Measurements from ENCODE around the gene ZSCAN26. TPM values are rescaled to one million over a fixed set of nuclear protein-coding genes. Genes with fewer than 3 reads are reported as not detected.
A peak's percentile ranks its signal among the peaks of the same experiment; 100 is the strongest.

ZSCAN26 gene
- total and polyA plus RNA-seq, 7 donors = 2.8 to 29.4 (median 25.5) TPM

DNA sequence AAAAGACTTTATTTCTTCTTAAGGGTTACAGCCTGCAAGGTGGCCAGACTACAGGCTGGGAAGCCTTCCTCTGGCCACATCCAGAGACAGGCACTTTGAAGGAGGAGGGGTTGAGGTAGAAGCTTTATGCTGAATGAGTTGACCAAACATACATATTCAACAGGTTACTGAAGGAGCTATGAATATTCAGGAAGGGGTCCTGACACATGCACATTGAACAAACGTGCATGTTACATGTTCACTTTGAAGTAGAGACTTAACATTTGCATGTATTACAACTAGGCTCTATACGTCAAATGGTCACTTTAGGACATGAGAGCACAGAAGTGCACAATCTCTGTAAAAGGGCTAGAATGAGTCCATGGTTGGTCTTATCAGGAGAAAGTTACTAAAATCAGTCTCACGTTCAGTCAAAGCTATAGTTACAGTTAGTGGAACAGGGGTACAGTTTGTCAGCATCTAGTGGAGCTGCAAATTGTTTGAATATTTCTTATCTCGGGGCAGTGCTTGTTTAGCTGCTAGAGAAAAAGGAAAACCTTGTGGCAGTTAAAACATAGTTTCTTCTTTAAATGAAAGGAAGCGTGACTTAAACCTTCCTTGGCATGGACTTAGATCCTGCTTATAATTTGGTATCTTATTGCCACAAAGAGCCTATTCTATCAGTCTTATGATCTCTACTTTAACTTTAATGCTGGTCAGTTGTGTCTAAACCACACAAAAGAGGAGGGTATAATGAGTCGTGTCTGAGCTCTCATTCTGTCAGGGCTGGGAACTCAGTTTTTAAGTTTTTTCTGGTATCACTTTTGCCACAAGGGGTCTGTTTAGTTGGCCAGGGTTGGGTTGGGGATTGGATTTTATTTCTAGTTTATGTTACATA lies 46.4 kb upstream of the ZSCAN26 start:
- intact Hi-C loops (cut with DNase I) = loop anchor here (10.0 kb wide), 2 partner anchors 134 to 764 kb away; no protein-coding TSS in a partner anchor
- Histone ChIP-seq H3K4me3 (no peak overlapping the region), H3K27ac (no peak overlapping the region), H3K9me3 (no peaks in the 10 kb centered on the region), H3K36me3 (no peaks in the 10 kb centered on the region), H3K4me1 (peaks cover 0 to 22% (median 10%) of the 10 kb centered on the region in 4 donors), H3K27me3 (peaks cover 0 to 11% (median 6%) of the 10 kb centered on the region in 3 donors)
- DNase-seq = no peak
- TF ChIP-seq, protein P1, sequence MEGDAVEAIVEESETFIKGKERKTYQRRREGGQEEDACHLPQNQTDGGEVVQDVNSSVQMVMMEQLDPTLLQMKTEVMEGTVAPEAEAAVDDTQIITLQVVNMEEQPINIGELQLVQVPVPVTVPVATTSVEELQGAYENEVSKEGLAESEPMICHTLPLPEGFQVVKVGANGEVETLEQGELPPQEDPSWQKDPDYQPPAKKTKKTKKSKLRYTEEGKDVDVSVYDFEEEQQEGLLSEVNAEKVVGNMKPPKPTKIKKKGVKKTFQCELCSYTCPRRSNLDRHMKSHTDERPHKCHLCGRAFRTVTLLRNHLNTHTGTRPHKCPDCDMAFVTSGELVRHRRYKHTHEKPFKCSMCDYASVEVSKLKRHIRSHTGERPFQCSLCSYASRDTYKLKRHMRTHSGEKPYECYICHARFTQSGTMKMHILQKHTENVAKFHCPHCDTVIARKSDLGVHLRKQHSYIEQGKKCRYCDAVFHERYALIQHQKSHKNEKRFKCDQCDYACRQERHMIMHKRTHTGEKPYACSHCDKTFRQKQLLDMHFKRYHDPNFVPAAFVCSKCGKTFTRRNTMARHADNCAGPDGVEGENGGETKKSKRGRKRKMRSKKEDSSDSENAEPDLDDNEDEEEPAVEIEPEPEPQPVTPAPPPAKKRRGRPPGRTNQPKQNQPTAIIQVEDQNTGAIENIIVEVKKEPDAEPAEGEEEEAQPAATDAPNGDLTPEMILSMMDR (IDR thresholded peaks at IDR 0.05) = no peak
- TF ChIP-seq POLR2A (IDR thresholded peaks at IDR 0.05) = no peak
- TF ChIP-seq POLR2AphosphoS5 (IDR thresholded peaks at IDR 0.05) = no peak
- TF ChIP-seq EP300 (IDR thresholded peaks at IDR 0.05) = no peak
- 42 to 45% methylated on average over 6 of the region's 6 CpGs for WGBS, 2 donors

DNA sequence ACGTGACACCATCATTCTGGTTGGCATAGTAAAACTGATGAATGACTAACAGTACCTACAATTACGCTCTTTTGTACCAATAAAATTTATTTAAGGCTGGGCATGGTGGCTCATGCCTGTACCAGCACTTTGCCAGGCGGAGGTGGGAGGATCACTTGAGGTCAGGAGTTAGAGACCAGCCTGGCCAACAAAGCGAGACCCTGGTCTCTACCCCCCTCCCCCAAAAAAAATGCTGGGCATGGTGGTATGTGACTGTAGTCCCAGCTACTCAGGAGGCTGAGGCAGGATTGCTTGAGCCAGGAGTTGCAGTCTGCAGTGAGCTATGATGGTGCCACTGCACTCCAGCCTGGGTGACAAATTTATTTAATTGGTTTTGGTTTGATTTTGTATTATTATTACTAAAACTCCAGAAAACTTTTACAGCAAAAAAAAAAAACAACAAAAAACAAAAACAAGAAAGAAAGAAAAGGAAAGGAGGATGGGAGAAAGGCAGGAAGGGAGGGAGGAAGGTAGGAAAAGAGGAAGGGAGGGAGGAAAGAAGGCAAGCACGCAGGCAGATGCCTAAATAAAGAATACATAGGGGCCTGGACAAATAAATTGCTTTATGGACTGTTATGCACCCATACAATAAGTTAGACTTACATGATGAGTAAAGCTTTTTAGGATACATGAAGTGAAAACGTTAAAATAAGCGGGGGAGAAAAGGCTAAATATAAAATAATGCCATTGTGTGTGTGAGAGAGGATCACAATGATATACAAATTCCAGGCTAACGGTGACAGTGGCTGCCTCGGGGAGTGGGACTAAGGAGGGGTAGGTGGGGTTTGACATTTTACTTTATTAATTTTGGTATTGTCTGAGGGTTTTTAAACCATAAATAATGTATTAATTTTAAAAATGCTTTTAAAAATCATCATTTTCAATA lies 42.5 kb upstream of the ZSCAN26 start:
- Histone ChIP-seq H3K27me3 (no peaks in the 10 kb centered on the region), H3K27ac (peak overlapping the region; percentile 81 to 87 (median 86)), H3K9me3 (no peaks in the 10 kb centered on the region), H3K4me3 (peak overlapping the region; percentile 67 to 78 (median 71)), H3K36me3 (peaks cover 0 to 25% (median 19%) of the 10 kb centered on the region in 4 donors), H3K4me1 (peaks cover 0 to 22% (median 8%) of the 10 kb centered on the region in 4 donors)
- DNase-seq = no peak
- TF ChIP-seq EP300 (IDR thresholded peaks at IDR 0.05) = no peak
- TF ChIP-seq POLR2AphosphoS5 (IDR thresholded peaks at IDR 0.05) = no peak
- TF ChIP-seq, protein P1 (IDR thresholded peaks at IDR 0.05) = no peak
- no peak for TF ChIP-seq POLR2A (IDR thresholded peaks at IDR 0.05)
- intact Hi-C loops (cut with DNase I) = loop anchor here (10.0 kb wide), 2 partner anchors 130 to 760 kb away; no protein-coding TSS in a partner anchor
- 53 to 54% methylated on average over 9 of the region's 9 CpGs for WGBS, 2 donors

DNA sequence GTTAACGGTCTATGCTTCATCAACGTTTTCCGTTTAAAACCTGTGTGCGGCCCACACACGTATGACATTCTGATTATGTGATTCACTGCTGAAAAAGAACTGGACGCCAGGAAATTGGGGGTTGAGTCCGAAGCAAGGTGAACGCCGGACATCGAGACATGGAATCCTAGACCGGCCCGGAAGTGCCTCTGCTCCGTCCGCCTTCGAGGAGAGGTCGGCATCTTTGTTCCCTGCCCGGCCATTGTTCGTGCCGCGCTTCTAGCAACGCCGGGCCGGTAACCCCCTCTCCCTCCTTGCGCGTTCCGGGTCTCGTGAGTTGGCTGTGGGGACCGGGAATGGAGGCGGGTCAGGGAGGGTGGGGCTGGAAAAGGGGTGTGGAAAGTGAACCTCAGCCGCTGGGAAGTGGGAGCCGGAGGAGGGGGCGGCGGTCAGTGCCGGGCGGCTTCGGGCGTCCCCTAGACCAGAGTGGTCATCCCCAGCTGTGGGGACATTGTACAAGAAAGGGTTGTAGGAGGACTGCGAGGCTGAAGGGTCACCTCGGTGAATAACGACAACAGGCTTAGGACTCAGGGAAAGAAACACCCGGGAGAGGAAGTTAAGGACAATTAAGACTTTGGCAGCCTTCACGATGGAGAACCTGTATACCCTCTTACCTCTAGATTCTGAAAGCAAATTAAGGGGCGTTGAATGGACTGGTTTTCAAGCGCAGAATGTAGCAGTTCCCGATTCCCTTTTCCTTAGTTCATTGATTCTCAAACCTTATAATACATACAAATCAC lies 41.7 kb upstream of the ZSCAN26 start, which contains the start of gene ZSCAN9:
Gene ZSCAN9, plus strand, starts transcription at position 220 of the 779 bp plus-strand sequence. CDS start 1,810 bp downstream, outside the sequence.
- 1% methylated on average over 45 of the region's 45 CpGs for WGBS, 2 donors
- Histone ChIP-seq H3K4me3 (peak within 1 kb of the TSS; percentile 67 to 78 (median 71)), H3K4me1 (peaks cover 0 to 21% (median 8%) of the 10 kb centered on the region in 4 donors), H3K9me3 (no peaks in the 10 kb centered on the region), H3K27me3 (no peaks in the 10 kb centered on the region), H3K27ac (peak within 1 kb of the TSS; percentile 81 to 87 (median 86)), H3K36me3 (peaks cover 0 to 34% (median 23%) of the 10 kb centered on the region in 4 donors)
- peak; percentile 93 for DNase-seq
- TF ChIP-seq EP300 (IDR thresholded peaks at IDR 0.05) (peak in 1 of 4 donors; percentile 11), POLR2A (IDR thresholded peaks at IDR 0.05) (no peak), POLR2AphosphoS5 (IDR thresholded peaks at IDR 0.05) (peak in 3 of 4 donors; percentile 51 to 67 (median 64))
- TF ChIP-seq, protein P1 (IDR thresholded peaks at IDR 0.05) = no peak
- intact Hi-C loops (cut with DNase I) = loop anchor here (10.0 kb wide), 2 partner anchors 130 to 760 kb away; no protein-coding TSS in a partner anchor

DNA sequence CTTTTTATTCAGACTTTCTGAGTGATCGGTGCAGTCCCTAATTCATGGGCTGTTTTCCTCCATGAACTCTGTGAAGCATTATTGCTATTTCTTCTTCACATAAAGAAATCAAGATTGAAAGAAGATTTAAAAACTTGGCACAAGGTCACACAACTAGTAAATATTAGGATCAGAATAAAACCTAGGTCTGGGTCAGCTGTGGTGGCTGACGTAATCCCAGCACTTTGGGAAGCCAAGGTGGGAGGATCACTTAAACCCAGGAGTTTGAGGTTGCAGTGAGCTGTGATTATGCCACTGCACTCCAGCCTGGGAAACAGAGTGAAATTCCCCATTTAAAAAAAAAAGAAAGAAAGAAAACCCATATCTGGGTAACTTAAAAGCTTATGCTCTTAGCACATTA lies 40.5 kb upstream of the ZSCAN26 start:
- intact Hi-C loops (cut with DNase I) = loop anchor here (10.0 kb wide), 2 partner anchors 128 to 758 kb away; no protein-coding TSS in a partner anchor

More for the DNA sequence above, 40.5 kb upstream of the ZSCAN26 start:
- H3K36me3 ChIP-seq = peaks cover 0 to 46% (median 28%) of the 10 kb centered on the region in 4 donors
- WGBS, 2 donors = 92 to 93% methylated on average over 2 of the region's 2 CpGs
- no peak overlapping the region for H3K4me3 ChIP-seq
- H3K27ac ChIP-seq = peak overlapping the region in 2 of 4 donors; percentile 81 to 87
- TF ChIP-seq POLR2AphosphoS5 (IDR thresholded peaks at IDR 0.05) (no peak), EP300 (IDR thresholded peaks at IDR 0.05) (no peak), POLR2A (IDR thresholded peaks at IDR 0.05) (no peak)
- TF ChIP-seq, protein P1 (IDR thresholded peaks at IDR 0.05) = no peak
- no peaks in the 10 kb centered on the region for H3K27me3 ChIP-seq
- H3K4me1 ChIP-seq = peaks cover 0 to 21% (median 8%) of the 10 kb centered on the region in 4 donors
- no peaks in the 10 kb centered on the region for H3K9me3 ChIP-seq
- DNase-seq = no peak
